ENCODE data around the gene WDR35.

The WDR35 gene

GRCh38 chr2:19989667-19990415 lies at the start of gene WDR35:
Gene WDR35 (minus strand): TSS chr2:19990105. CDS start chr2:19990015, 90 bp downstream.
- in situ Hi-C loops (cut with MboI; ENCODE audit: low pct_unique_long_range_greater_than_20kb, low sequenced_read_pairs, unreplicated experiment), result no loop called here
- DNase-seq (ENCODE audit: low spot score), result peak; percentile 94
- TF ChIP-seq, protein P1, sequence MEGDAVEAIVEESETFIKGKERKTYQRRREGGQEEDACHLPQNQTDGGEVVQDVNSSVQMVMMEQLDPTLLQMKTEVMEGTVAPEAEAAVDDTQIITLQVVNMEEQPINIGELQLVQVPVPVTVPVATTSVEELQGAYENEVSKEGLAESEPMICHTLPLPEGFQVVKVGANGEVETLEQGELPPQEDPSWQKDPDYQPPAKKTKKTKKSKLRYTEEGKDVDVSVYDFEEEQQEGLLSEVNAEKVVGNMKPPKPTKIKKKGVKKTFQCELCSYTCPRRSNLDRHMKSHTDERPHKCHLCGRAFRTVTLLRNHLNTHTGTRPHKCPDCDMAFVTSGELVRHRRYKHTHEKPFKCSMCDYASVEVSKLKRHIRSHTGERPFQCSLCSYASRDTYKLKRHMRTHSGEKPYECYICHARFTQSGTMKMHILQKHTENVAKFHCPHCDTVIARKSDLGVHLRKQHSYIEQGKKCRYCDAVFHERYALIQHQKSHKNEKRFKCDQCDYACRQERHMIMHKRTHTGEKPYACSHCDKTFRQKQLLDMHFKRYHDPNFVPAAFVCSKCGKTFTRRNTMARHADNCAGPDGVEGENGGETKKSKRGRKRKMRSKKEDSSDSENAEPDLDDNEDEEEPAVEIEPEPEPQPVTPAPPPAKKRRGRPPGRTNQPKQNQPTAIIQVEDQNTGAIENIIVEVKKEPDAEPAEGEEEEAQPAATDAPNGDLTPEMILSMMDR (IDR thresholded peaks at IDR 0.05; ENCODE audit: extremely low read depth, insufficient read depth, missing control alignments), result no peak

DNA sequence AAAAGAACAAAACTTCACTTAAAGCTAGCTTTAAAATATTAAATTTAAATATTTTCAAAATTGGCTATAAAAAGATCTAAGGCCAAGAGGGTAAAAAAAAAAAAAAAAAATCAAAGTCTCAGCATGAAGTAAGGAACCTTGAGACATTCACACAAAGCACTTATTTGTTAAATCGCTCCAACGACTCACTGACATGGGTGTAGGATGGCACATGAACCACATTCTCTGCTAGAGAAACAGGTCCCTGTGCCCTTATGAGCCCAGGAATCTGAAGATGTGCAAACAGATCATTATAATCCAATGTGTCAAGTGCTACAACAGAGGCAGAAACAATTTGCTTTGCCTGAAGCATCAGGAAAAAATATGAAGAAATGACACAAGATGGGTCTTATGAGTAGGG lies 47.8 kb upstream of the WDR35 start:
- DNase-seq (ENCODE audit: low spot score), result no peak
- in situ Hi-C loops (cut with MboI; ENCODE audit: low pct_unique_long_range_greater_than_20kb, low sequenced_read_pairs, unreplicated experiment), result no loop called here
- TF ChIP-seq, protein P1 (IDR thresholded peaks at IDR 0.05; ENCODE audit: extremely low read depth, insufficient read depth, missing control alignments), result no peak

DNA sequence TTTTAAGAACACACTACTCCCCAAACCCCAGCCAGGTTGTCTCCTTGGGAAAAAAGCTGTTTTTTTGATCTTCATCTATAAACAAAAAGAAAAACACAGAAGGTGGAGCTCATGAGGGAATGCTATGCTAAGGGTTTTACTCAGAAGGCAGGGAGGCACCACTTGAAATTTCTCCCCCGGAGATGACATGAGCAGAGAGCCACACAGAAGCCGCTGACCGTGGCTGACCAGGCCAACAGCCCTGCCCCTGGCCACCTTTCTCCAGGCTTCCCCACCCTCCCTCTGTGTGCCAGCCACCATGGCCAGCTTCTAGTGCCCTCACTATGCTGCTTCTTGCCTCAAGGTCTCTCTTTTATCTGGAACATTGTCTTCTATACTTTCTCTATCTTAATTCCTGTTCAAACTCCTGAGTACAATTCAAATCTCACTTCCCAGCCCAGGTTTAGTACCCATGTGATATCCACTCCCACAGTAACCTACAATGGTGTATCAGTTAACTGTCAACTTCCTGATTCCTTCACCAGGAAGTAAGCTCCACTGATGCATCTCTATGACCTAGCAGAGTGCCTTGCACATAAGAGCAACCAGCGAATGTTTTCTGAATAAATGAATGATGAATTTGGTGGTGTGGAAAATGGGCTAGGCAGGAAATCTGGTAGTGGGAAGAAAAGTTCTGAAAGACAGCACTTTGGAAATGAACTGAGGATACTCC lies 46.2 kb upstream of the WDR35 start:
- in situ Hi-C loops (cut with MboI; ENCODE audit: low pct_unique_long_range_greater_than_20kb, low sequenced_read_pairs, unreplicated experiment), result no loop called here
- no peak for DNase-seq (ENCODE audit: low spot score)
- TF ChIP-seq, protein P1 (IDR thresholded peaks at IDR 0.05; ENCODE audit: extremely low read depth, insufficient read depth, missing control alignments), result no peak

- in situ Hi-C loops (cut with MboI; ENCODE audit: low pct_unique_long_range_greater_than_20kb, low sequenced_read_pairs, unreplicated experiment), result no loop called here
- DNase-seq (ENCODE audit: low spot score), result no peak
- TF ChIP-seq, protein P1 (IDR thresholded peaks at IDR 0.05; ENCODE audit: extremely low read depth, insufficient read depth, missing control alignments), result no peak
These were observed 44.9 kb upstream of the WDR35 start for GRCh38 chr2:20034821-20035220.

DNA sequence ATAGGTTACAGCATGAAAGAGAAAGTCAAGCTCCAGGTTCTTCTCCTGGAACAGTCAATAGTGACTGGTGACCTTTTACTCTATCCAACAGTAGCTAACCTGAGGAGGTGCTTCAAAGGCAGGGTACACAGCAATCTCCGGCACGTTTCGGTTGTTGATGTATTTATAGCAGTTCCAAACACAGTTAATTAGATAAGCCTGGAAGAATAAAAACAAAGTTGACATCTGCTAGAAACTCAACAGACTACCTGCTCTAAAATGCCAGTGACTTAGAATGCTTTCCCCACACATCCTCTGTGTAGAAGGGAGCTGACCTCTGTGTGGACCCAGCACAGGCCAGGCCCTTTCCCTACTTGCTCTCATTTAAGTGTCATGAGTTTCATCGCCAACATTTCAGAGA lies 44.3 kb upstream of the WDR35 start:
- TF ChIP-seq, protein P1 (IDR thresholded peaks at IDR 0.05; ENCODE audit: extremely low read depth, insufficient read depth, missing control alignments), result no peak
- in situ Hi-C loops (cut with MboI; ENCODE audit: low pct_unique_long_range_greater_than_20kb, low sequenced_read_pairs, unreplicated experiment), result no loop called here
- DNase-seq (ENCODE audit: low spot score), result no peak

DNA sequence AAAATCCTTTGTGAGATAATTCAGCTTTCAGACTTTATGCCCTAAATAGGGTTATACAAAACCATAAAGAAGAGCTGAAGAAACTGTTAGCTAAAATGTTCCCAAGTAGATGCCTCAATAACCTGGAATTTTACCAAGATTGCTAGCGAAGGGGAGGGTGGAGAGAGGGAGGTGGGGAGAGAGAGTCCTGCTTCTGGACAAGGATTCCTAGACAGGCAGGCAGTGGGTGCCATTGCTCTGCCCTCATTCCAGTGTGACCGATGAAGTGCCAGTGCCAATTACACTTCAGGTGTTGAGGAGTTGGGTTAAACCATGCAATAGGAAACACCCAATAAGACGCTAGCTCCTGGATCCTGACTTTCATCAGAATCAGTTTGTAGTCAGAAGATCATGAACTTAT lies 43.4 kb upstream of the WDR35 start:
- TF ChIP-seq, protein P1 (IDR thresholded peaks at IDR 0.05; ENCODE audit: extremely low read depth, insufficient read depth, missing control alignments), result no peak
- no peak for DNase-seq (ENCODE audit: low spot score)
- in situ Hi-C loops (cut with MboI; ENCODE audit: low pct_unique_long_range_greater_than_20kb, low sequenced_read_pairs, unreplicated experiment), result no loop called here

All from GM13977 (cell line).